Stimulated activated CD8-positive, alpha-beta memory T cell treated with anti-CD3 and anti-CD28 coated beads, Interleukin-12 subunit alpha, Interleukin-12 subunit beta, amount 100 ng/mL, for 4 hours (primary cell): ENCODE data around the gene OR51T1.

Experiments used
- DNase-seq: peaks from one replicate; pipeline ENCODE4 v3.0.0-alpha.2; 2020; ENCODE audit warnings: low read depth

OR51T1 gene

DNA sequence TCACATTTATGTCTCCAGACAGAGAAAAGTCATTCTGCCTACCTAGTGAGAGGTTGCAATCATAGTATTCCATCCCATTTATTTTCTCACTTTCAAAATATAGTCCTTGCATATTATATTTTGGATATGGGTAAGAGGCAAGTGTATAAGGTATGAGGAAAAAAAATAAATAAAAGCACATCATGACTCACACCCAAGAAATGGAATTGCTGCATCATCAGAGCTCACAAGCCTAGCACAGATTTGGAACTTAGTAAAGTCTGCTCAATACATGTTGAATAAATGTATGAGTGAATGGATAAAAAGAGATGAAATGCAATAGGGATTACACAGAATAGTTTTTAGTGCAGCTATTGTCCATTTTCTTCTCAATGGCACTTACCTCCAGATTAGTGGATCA lies 44.9 kb downstream of the OR51T1 start:
- no peak for DNase-seq
